DOHH2 (cell line): Measurements from ENCODE around the gene LRCH1.

Experiments used
- CTCF ChIP-seq: fragments of 200-600 bp; sonication (generic); IDR thresholded peaks from one replicate; pipeline ENCODE4 v1.5.1; 2014; ENCODE audit warnings: antibody characterized with exemption, mild to moderate bottlenecking, low read depth, low read length; ENCODE audit not compliant: poor library complexity, severe bottlenecking
- EZH2phosphoT487 ChIP-seq: fragments of 200-600 bp; sonication (generic); IDR thresholded peaks from 2 replicates; pipeline ENCODE4 v1.6.1; 2017; ENCODE audit warnings: borderline replicate concordance, mild to moderate bottlenecking, antibody characterized with exemption, low read length, moderate library complexity, mixed read lengths

GRCh38 chr13:46778095-46778494, 225.1 kb downstream of the LRCH1 start:
- TF ChIP-seq CTCF (no peak), EZH2phosphoT487 (no peak)
